Sigmoid colon (tissue), 7 donors: ENCODE measurements around the gene CD300LD. TPM values are rescaled to one million over a fixed set of nuclear protein-coding genes. Genes with fewer than 3 reads are reported as not detected.

Source experiments
- DNase-seq: peaks from one replicate; pipeline ENCODE4 v3.0.0-alpha.2; 2019
- H3K27ac ChIP-seq, 4 donors: fragments of 200-600 bp; sonication (generic); one replicate each; pipeline ENCODE4 v1.5.1; 2016 to 2019; ENCODE audit warnings: mild to moderate bottlenecking in 1 of 4
- H3K27me3 ChIP-seq, 3 donors: fragments of 200-600 bp; sonication (generic); one replicate each; pipeline ENCODE4 v1.5.1; 2019; ENCODE audit warnings: mild to moderate bottlenecking in 1 of 3
- H3K36me3 ChIP-seq, 4 donors: fragments of 200-600 bp; sonication (generic); one replicate each; pipeline ENCODE4 v1.5.1; 2016 to 2019
- H3K4me1 ChIP-seq, 4 donors: fragments of 200-600 bp; sonication (generic); one replicate each; pipeline ENCODE4 v1.5.1; 2017 to 2019
- H3K4me3 ChIP-seq, 4 donors: fragments of 200-600 bp; sonication (generic); one replicate each; pipeline ENCODE4 v1.5.1; 2017 to 2019; ENCODE audit warnings: mild to moderate bottlenecking in 2 of 4, moderate library complexity in 1 of 4
- H3K9me3 ChIP-seq, 4 donors: fragments of 200-600 bp in 3 of 4; sonication (generic) in 3 of 4; one replicate each; pipeline versions ENCODE4 v1.5.1 to v1.6.1; 2013 to 2019
- CTCF ChIP-seq, 4 experiments: fragments of 450-650 bp in 3 of 4; fragments of 200-600 bp in 1 of 4; IDR thresholded peaks; one replicate each; pipeline ENCODE4 v1.5.1; 2016 to 2019; ENCODE audit warnings: antibody characterized with exemption in 4 of 4, mild to moderate bottlenecking in 3 of 4, moderate library complexity in 2 of 4
- EP300 ChIP-seq, 4 donors: sonication (generic); formaldehyde crosslinking; IDR thresholded peaks; one replicate each; pipeline ENCODE4 v1.6.1; 2017; ENCODE audit warnings: antibody characterized with exemption in 4 of 4
- POLR2A ChIP-seq, 2 donors: fragments of 450-650 bp; IDR thresholded peaks; one replicate each; pipeline ENCODE4 v1.6.1; 2016; ENCODE audit warnings: antibody characterized with exemption in 2 of 2, mild to moderate bottlenecking in 2 of 2, moderate library complexity in 2 of 2
- POLR2AphosphoS5 ChIP-seq, 4 donors: sonication (generic); formaldehyde crosslinking; IDR thresholded peaks; one replicate each; pipeline ENCODE4 v1.6.1; 2017; ENCODE audit warnings: antibody characterized with exemption in 4 of 4
- WGBS, 2 donors: extraction: QIAGEN DNeasy Blood & Tissue Kit; methylation state at CpG; one replicate each; pipeline ENCODE4 v1.1.7; 2013; 5-methylcytosine and 5-hydroxymethylcytosine counted together
- intact Hi-C: fragments of 100-400 bp; cut with DNase I; formaldehyde crosslinking; loops from one replicate; pipeline ENCODE4 v1.15.1; 2023
- polyA plus RNA-seq, 3 donors: library from polyadenylated mRNA; stranded (reverse); fragments of 200-250 nt; gene quantifications; one replicate each; pipeline ENCODE4 v1.2.3, GENCODE V29; 2013
- total RNA-seq, 4 donors: library from RNA; depleted of rRNA; stranded (reverse); fragments of >200 nt; gene quantifications; one replicate each; pipeline ENCODE4 v1.1.0, GENCODE V29; 2016
- donor health status: healthy with polysubstance abuse.
- donor health status: Bipolar disorder and iron deficiency.
- donor health status: healthy.

Gene CD300LD
- total and polyA plus RNA-seq, 7 donors = not detected

- Histone ChIP-seq H3K27me3 (no peaks in the 10 kb centered on the region), H3K27ac (peak overlapping the region in 2 of 4 donors; percentile 34 to 41), H3K36me3 (no peaks in the 10 kb centered on the region), H3K4me3 (no peak overlapping the region), H3K4me1 (peaks cover 0 to 9% (median 3%) of the 10 kb centered on the region in 4 donors), H3K9me3 (no peaks in the 10 kb centered on the region)
- TF ChIP-seq CTCF (IDR thresholded peaks at IDR 0.05) (no peak), POLR2AphosphoS5 (IDR thresholded peaks at IDR 0.05) (peak in 2 of 4 donors; percentile 35 to 43)
- no peak for DNase-seq
- intact Hi-C loops = no loop called here
- WGBS, 2 donors = 87 to 89% methylated on average over 5 of the region's 5 CpGs
Measured at GRCh38 chr17:74585711-74586110, 6.4 kb downstream of the CD300LD start.

GRCh38 chr17:74584292-74585060, 7.6 kb downstream of the CD300LD start:
- no peak overlapping the region for H3K27ac ChIP-seq
- TF ChIP-seq EP300 (IDR thresholded peaks at IDR 0.05) (no peak), POLR2AphosphoS5 (IDR thresholded peaks at IDR 0.05) (no peak), POLR2A (IDR thresholded peaks at IDR 0.05) (no peak), CTCF (IDR thresholded peaks at IDR 0.05) (no peak)
- no peaks in the 10 kb centered on the region for H3K27me3 ChIP-seq
- DNase-seq = no peak
- intact Hi-C loops = no loop called here
- no peak overlapping the region for H3K4me3 ChIP-seq
- H3K9me3 ChIP-seq = no peaks in the 10 kb centered on the region
- 42 to 70% methylated on average over 14 of the region's 14 CpGs for WGBS, 2 donors
- H3K4me1 ChIP-seq = peaks cover 0 to 9% (median 3%) of the 10 kb centered on the region in 4 donors
- H3K36me3 ChIP-seq = no peaks in the 10 kb centered on the region

- Histone ChIP-seq H3K9me3 (no peaks in the 10 kb centered on the region), H3K4me1 (peaks cover 0 to 9% (median 3%) of the 10 kb centered on the region in 4 donors), H3K36me3 (no peaks in the 10 kb centered on the region), H3K4me3 (no peak overlapping the region), H3K27me3 (peaks cover 0 to 3% (median 0%) of the 10 kb centered on the region in 3 donors), H3K27ac (no peak overlapping the region)
- intact Hi-C loops = no loop called here
- DNase-seq = no peak
- WGBS, 2 donors = 79 to 84% methylated on average over 10 of the region's 10 CpGs
- TF ChIP-seq EP300 (IDR thresholded peaks at IDR 0.05) (no peak), POLR2A (IDR thresholded peaks at IDR 0.05) (no peak), POLR2AphosphoS5 (IDR thresholded peaks at IDR 0.05) (no peak), CTCF (IDR thresholded peaks at IDR 0.05) (no peak)
Measured at GRCh38 chr17:74582633-74583032, 9.4 kb downstream of the CD300LD start.

- Histone ChIP-seq H3K27me3 (peaks cover 0 to 3% (median 0%) of the 10 kb centered on the region in 3 donors), H3K36me3 (no peaks in the 10 kb centered on the region), H3K9me3 (no peaks in the 10 kb centered on the region), H3K4me1 (no peaks in the 10 kb centered on the region), H3K4me3 (no peak overlapping the region), H3K27ac (no peak overlapping the region)
- no peak for DNase-seq
- WGBS, 2 donors = 59 to 77% methylated on average over 7 of the region's 7 CpGs
- intact Hi-C loops = no loop called here
- no peak for TF ChIP-seq POLR2AphosphoS5 (IDR thresholded peaks at IDR 0.05)
- TF ChIP-seq POLR2A (IDR thresholded peaks at IDR 0.05) = no peak
- no peak for TF ChIP-seq CTCF (IDR thresholded peaks at IDR 0.05)
- no peak for TF ChIP-seq EP300 (IDR thresholded peaks at IDR 0.05)
Measured at GRCh38 chr17:74579900-74580299, 12.2 kb downstream of the CD300LD start.
